GM18873 (cell line): ENCODE results near the gene NOA1.

Experiments used
- ATAC-seq: cut with Tn5 transposase; IDR thresholded peaks from one replicate; pipeline ENCODE4 v1.9.1; 2021; ENCODE audit warnings: mild to moderate bottlenecking, moderate library complexity, moderate number of reproducible peaks; ENCODE audit not compliant: unreplicated experiment, low FRiP score

The NOA1 gene

DNA sequence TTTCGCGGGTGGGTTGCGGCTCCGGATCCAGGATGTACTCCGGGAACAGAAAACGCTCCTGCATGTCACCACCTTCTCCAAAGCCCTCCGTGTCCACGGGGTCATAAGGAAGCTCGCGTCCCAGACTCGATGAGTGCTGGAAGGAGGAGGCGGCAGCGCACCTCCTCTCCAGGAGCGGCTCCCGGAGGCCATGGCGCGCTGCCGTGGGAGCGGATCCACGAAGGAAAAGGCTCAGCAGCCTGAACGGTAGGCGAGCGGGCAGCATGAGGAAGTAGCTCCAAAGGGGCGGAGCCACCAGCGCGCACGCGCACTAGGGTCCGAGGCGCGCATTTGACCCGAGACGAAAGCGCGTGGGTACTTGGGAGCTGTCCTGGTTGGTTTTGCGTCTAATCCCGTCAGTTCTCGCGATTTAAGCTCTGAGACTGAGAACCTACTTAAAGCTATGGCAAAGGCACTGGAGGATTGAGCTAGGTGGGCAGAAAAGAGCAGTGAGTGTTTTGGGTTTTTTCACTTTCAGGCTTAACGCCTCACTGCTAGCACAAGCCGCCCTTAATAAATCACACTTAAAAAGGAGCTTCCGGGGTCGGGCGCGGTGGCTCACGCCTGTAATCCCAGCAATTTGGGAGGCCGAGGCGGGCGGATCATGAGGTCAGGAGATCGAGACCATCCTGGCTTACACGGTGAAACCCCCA is at the start of gene NOA1:
TSS of gene NOA1 (minus strand) at position 286 of the 692 bp plus-strand sequence. CDS start at position 265, 21 bp downstream.
- peak; percentile 86 for ATAC-seq

DNA sequence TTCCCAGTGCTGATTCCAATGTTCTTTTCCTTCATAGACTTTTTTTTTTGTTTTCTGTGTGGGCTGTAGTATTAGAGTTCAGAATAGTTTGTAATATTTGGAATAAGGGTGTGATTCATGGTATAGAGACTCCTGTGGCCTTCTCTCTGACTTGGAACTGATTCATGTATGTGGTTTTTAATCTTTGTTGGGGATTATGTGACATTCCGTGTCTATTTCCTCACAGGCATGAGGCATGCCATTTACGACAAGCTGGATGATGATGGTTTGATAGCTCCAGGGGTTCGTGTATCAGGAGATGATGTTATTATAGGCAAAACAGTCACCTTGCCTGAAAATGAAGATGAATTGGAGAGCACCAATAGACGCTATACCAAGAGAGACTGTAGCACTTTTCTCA is 45.7 kb upstream of the NOA1 start:
- no peak for ATAC-seq

DNA sequence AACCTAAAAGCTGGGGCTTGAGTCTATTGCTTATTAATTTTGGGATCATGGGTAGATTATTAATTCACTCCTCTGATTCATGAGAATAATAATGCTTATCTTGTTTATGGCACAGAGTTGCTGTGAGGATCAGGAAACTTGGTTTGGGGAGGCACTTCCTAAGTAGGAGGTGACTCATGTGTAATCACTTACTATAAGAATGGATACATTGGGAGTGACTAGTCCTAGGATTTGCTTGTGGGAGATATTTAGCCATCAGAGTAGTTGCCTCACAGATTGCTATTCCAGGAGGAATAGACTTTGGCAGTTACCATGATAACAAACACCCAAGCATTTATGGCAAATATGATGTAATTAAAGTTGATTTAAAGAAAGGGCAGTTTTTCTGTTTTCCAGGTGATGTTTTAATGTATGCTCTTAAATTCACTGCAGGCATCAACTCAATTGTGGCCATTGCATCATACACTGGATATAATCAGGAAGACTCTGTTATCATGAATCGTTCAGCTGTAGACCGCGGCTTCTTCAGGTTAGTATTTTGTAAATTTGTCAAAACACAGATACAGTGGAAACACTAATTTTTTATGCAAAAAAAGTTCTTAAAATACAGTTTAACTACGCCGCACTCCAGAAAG is 43.2 kb upstream of the NOA1 start:
- ATAC-seq = no peak

DNA sequence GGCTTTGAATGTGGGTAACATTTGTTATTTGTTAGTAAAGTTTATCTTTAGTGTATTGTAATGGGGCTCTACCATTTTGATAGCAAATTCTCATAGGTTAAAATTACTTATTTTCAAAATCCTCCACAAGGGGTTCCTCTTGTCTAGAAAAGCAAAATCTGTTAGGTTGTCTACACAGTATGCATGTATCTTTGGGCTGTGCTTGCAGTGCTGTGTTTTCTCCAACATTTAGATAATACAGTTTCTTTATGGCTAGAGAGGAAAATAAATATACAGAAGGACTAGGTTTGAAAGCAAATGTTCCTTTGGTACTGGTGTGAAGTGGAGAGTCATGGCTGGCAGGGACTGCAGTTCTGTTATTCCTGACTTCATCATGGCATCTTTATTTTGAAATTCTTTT is 41.6 kb upstream of the NOA1 start:
- ATAC-seq = no peak

DNA sequence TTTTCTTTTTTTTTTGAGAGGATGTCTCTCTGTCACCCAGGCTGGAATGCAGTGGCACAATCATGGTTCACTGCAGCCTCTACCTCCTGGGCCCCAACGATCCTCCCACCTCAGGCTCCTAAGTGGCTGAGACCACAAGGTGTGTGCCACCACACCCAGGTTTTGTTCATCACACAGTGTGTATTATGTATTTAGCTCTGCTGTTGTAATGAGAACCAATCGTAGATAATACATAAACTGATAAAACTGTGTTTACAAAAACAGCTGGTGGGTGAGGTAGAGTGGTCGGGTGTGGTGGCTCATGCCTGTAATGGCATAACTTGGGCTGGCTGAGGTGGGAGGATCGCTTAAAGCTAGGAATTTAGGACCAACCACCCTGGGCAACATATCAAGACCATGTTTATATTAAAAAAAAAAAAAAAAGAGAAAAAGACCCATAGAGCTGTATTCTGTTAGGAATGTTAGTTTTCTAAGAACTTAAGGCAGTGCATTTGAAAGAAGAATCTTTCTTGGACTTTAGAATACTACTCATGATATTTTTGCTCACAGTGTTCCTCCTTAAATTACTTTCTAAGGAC is 36.2 kb upstream of the NOA1 start:
- ATAC-seq = no peak

DNA sequence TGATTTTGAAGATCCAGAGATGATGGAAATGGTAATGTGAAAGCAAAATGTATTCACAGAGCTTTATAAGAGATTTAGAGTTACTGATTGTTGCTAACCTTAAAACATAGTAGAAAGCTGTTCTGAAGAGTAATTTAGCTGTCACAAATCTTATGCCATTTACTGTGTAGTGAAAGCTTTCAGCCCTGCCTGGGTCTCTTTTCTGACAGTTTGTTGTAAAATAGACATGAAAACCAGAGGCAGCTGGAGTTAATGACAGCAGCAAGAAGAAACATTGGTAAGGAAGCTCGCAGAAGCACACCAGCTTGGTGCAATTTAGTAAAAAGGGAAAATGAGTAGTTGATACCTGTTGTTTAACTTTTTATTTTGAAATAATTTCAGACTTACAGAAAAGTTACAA is 22.3 kb upstream of the NOA1 start:
- no peak for ATAC-seq

DNA sequence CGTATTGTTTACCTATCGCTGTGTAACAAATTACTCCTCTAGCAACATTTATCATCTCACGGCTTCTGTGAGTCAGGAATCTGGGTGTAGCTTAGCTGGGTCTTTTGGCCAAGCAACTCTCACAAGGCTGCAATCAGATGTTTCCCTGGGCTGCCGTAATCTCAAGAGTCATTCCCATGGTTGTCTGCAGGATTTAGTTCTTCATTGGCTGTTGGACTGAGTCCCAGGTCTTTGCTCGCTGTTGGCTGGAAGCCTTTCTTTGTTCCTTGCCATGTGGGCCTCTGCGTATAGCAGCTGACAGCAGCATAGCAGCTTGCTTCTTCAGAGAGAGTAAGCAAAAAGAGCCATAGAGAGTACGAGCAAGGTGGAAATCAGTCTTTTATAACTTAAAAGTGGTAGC is 18.1 kb upstream of the NOA1 start:
- ATAC-seq = no peak

DNA sequence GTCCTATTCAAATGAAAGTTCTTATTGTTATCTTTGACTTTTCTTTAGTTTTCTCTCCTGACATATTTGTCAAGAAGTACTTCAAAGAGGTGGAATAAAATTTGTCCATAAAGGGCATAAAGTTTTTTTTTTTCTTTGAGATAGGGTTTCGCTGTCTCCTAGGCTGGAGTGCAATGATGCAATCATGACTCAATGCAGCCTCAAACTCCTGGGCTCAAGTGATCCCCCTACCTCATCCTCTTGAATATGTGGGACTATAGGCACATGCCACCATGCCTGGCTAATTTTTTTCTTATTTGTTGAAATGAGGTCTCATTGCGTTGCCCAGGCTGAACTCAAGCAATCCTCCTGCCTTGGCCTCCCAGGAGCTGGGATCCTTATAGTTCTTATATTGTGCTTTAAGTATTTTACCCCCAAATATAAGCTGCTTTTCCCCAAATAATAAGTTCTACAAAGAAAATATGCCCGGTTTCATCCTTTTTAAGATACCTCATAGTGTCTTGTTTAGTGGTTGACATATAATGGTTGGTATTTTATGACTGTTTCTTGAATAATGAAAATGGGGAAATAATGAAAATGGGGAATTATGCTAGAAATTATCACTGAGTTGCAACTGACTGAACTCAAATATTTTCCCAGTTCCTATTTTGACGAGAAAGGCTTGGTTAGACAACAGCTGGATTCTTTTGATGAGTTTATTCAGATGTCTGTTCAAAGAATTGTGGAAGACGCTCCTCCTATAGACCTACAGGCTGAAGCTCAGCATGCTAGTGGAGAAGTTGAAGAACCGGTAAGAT is 12.9 kb upstream of the NOA1 start:
- no peak for ATAC-seq

DNA sequence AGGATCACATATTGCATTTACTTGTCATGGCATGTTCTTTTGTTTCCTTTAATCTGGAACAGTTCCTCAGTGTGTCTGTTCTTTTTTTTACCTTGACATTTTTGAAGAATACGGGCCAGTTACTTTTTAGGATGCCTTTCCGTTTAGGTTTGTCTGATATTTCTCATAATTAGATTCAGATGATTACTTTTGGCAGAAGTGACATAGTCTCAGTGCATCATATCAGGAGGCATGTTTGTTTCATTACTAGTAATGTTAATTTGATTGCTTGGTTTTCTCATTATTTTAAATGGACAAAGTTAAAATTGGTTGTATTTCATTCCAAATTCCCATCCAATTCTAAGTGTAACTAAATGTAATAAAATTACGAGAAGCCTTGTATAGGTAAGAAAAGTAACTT is 9.5 kb upstream of the NOA1 start:
- ATAC-seq = no peak

DNA sequence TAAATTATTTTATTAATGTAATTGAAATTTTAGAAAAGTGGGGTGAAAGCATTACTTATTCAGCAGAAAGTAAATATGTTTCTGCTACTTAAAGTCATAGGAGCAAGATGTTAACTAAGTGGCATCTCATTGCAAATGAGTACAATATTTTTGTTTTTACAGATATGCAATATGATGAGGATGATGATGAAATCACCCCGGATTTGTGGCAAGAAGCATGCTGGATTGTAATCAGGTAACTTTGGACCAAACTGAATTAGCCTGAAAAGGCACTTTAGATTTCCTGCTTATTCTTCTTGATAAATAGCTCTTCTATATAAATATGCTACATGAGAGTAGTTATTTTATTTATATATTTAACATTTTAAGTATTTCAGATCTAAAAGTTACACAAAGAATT is 8.8 kb upstream of the NOA1 start:
- no peak for ATAC-seq

DNA sequence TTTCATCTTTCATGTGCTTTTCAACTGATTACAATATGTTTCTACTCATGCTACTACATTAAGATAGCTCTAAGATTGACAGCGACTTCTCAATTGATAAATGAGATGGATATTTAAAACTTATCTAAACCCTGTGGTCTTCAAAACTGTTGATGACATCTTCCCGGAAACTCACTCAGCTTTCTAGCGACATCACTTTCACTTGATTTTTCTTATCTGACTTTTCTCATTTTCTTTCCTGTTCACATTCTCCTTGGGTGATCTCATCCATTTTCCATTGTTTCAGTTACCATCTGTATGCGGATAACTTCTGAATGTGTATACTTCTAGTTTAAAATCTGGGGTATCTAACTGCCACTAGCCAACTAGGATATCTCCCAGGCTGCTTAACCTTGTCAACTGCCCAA is 4.4 kb upstream of the NOA1 start:
- no peak for ATAC-seq

DNA sequence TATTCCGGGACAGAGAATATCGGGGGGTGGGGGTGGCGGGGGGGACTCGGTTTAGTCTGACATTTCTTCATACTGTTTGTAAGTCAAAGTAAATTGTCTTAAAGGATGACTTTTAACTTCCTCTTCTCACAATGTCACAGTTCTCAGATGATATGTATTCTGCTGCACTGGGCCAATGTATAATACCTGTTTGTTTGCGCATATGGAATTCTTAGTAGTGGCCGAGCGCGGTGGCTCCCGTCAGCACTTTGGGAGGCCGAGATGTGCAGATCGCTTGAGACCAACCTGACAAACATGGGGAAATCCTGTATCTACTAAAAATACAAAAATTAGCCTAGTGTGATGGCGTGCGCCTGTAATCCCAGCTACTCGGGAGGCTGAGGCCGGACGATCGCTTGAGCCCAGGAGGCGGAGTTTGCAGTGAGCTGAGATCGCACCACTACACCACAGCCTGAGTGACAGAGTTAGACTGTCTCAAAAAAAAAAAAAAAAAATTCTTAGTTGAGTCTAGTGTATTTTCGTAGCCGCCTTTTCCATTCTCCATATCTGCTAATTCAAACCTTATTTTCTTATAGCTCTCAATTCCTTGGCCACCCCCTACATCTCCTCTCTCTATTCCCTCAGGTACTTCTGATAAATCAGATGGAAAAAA is 2.1 kb upstream of the NOA1 start:
- ATAC-seq = no peak

DNA sequence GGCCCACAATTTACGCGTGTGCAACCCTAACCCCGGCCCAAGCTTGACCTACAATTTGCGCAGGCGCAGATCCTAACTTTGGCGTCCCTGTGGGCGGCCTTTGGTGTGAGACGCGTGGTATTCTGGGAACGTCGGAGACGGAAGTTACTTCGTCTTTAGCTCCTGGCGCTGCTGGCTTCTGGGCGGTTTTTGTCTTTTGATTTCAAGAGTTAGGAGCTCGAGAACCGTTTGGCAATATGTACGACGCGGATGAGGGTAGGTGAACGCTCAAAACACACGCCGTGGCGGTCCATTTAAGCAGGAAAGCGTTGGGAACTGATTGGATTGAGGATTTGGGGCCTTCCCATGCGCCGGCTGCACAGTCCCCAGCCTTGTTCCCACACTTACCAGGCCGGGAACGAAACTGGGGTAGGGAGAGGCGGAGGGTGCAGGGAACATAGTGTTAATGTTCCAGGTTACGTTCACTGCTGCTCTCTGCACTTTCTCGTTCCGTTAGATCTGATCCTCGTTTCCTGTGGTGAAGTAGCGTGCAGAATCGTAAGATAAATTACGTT is 1.4 kb upstream of the NOA1 start, which contains the start of gene POLR2B:
TSS of gene POLR2B (plus strand) at position 147 of the 554 bp plus-strand sequence. CDS start at position 237, 90 bp downstream.
- peak; percentile 54 for ATAC-seq

DNA sequence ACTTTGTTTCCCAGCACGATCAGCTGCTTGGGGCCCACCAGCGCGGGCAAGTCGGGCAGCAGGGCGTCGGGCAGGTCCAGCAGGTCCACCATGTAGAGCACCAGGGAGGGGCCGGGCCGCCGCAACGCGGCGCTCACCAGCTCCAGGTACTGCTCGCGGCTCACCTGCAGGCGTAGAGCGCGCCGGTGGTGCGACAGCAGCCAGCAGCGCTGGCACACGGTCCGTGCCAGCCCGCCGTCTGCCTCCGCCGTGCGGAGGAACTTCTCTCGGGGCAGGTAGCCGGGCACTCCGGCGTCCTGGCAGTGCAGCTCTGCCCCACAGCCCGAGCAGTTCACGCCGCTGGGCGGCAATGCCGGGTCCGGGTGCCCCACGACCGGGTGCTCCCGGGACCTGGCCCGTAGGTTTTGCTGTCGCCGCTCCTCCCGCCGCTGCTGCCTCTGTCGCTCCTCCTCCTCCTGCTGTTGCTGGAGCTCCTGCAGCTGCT is 527 bp downstream of the NOA1 start:
- peak; percentile 15 for ATAC-seq

DNA sequence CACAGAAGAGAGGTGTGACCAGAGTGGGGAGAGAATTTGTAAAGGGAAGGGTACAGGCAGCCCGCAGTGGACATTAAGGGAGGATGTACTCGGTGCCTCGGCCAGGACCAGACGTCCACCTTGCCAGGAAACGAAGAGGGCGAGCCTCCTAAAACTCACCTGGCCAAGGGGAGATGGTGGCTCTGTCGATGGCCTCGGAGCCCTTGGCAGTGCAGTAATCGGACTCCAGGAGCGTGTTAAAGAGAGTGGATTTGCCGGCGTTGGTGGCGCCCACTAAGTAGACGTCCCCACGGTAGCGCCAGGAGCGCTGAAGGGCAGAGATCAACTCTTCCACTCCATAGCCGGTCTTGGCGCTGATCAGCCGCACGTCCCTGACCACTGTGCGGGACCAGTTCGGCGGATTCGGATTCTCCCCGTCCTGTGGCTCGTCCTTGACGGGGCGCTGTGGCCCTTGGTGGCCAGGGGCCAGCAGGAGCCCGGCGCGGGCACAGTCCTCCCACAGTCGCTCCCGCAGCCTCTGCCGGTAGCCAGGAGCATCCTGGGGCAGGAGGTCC is 1.0 kb downstream of the NOA1 start:
- ATAC-seq = no peak

DNA sequence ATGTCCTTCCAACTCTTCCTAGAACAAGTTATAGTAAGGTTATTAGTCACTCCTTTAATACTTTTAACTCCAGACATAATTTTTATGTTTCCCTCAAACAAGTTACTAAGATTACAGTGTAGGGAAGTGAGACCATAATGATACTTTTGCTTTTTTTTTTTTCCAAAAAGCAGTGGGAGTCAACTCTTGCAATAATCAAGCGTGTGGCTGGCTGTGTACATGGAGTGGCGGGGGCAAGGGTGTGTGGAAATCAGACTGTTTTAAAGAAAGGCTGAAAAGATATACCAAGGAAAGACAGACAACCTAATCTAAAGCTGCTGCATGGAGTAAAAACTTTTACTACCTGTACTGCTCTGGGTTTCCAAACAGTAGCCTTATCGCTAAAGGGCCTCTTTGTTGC is 4.1 kb downstream of the NOA1 start:
- no peak for ATAC-seq

DNA sequence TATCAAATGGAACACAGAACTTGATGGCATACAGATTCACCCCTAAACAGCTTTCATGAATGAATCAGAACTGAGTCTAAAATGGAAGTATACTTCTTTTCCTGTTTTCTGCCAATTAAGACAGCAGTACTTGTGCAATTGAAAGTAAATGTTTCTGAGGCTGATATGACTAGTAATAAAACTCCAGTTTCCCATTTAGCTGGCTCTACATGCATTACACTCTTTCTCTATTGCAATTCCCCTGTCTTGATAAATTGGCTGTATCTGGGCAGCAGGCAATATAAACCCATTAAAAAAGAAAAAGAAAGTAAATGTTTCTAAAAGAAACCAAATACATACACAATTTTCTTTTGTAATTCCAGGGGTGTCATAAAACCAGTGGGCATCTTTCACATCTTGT is 4.6 kb downstream of the NOA1 start:
- no peak for ATAC-seq

DNA sequence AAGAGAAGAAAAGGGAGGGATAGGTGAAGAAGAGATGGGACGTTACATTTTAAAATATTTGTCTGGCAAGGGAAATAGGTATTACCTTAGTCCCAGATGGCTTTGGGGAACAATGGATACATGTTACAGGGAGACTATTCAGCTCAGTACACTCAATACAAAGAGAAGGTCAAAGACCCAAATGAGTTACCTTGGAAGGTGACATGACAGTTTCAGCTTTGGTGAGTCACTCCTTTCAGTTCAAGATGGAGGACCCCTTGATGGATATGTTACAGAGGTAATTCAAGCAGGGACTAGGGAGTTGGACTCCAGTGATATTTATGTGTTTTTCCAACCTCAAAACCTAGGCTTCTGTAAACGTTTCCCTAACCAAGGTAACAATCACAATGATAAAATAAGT is 5.0 kb downstream of the NOA1 start:
- ATAC-seq = no peak

DNA sequence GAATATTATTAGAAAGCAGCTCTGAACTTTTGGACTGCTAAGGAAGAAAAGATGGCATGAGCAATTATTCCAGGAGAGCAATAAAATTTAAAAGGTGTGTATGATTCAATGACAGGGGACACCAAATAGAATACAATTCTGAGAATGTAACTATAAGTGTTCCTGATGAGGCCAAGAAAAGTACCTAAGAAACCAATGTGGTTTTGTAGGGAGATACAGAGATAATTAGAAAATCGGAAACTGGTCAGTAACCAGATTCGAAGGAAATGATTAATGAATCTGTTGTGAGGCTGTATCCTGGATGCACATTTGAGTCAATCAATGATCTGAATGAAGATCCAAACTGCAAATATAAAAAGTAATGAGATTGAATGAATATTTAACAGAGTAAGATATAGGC is 6.0 kb downstream of the NOA1 start:
- no peak for ATAC-seq

DNA sequence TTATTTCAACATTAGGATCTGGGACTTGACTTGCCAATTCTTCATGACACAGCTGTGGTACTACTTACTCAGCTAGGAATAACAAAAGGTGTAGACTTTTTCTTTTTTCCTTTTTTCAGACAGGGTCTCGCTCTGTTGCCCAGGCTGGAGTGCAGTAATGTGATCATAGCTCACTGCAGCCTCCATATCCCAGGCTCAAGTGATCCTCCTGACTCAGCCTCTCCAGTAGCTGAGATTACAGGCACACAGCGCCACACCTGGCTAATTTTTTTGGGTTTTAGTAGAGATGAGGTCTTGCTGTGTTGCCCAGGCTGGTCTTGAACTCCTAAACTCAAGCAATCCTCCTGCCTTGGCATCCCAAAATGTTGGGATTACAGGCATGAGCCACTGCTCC is 16.3 kb downstream of the NOA1 start:
- ATAC-seq = no peak
